Adrenal gland (tissue), 5 donors: ENCODE data around the gene PKLR.

ENCODE experiments used
- CTCF ChIP-seq, 6 experiments: fragments of 450-650 bp in 4 of 6; fragments of 200-600 bp in 2 of 6; sonication (generic) in 1 of 6; IDR thresholded peaks; 1 replicate in 5 of 6; 2 replicates in 1 of 6; pipeline versions ENCODE4 v1.5.1 to v1.8.0; 2016 to 2021; ENCODE audit warnings: antibody characterized with exemption in 6 of 6, mild to moderate bottlenecking in 2 of 6, moderate library complexity in 1 of 6
- POLR2A ChIP-seq, 2 donors: fragments of 450-650 bp; IDR thresholded peaks; one replicate each; pipeline ENCODE4 v1.6.1; 2017; ENCODE audit warnings: antibody characterized with exemption in 2 of 2, mild to moderate bottlenecking in 2 of 2, moderate library complexity in 1 of 2
- donor health status: DM: no; HTN: no; CAD: no.

GRCh38 chr1:155322571-155322952 is 21.3 kb upstream of the PKLR start:
- TF ChIP-seq CTCF (IDR thresholded peaks at IDR 0.05) (no peak), POLR2A (IDR thresholded peaks at IDR 0.05) (no peak)
